Measurements from ENCODE around the gene MPPED2. TPM values are rescaled to one million over a fixed set of nuclear protein-coding genes. Genes with fewer than 3 reads are reported as not detected.

The MPPED2 gene
- total and polyA plus RNA-seq, 2 experiments from 2014 or later = 7.0 to 7.6 TPM

- no peak overlapping the region for H2AFZ ChIP-seq
- H4K20me1 ChIP-seq (ENCODE audit: insufficient read depth, poor library complexity, severe bottlenecking) = no peaks in the 10 kb centered on the region
- H3K9me2 ChIP-seq (replicated peaks; ENCODE audit: insufficient read depth) = no peaks in the 10 kb centered on the region
- no peaks in the 10 kb centered on the region for H3K27me3 ChIP-seq
- no peaks in the 10 kb centered on the region for H3K9me3 ChIP-seq (ENCODE audit: low read depth)
- WGBS (ENCODE audit: low lambda C conversion rate, missing lambda C conversion rate) = 100% methylated on average over 3 of the region's 3 CpGs
- peaks cover 10% of the 10 kb centered on the region for H3K4me1 ChIP-seq (ENCODE audit: insufficient read depth)
- no peak for TF ChIP-seq CTCF (IDR thresholded peaks at IDR 0.05; ENCODE audit: poor library complexity)
- no peak for TF ChIP-seq EZH2 (IDR thresholded peaks at IDR 0.05; ENCODE audit: borderline replicate concordance)
- TF ChIP-seq EZH2phosphoT487 (IDR thresholded peaks at IDR 0.05; ENCODE audit: low read depth, severe bottlenecking, unreplicated experiment) = no peak
- DNase-seq (ENCODE audit: low spot score) = no peak
- H3K4me2 ChIP-seq = no peak overlapping the region
- no peak overlapping the region for H3K27ac ChIP-seq
- no peaks in the 10 kb centered on the region for H3K79me2 ChIP-seq
- H3K36me3 ChIP-seq (replicated peaks; ENCODE audit: insufficient read depth, low read depth) = no peaks in the 10 kb centered on the region
- no peak overlapping the region for H3K4me3 ChIP-seq
Measured at GRCh38 chr11:30458541-30458940, 127.6 kb downstream of the MPPED2 start.

GRCh38 chr11:30457087-30457486 is 129.1 kb downstream of the MPPED2 start:
- Histone ChIP-seq H3K9me3 (ENCODE audit: low read depth) (no peaks in the 10 kb centered on the region), H3K4me2 (no peak overlapping the region), H3K9me2 (replicated peaks; ENCODE audit: insufficient read depth) (no peaks in the 10 kb centered on the region), H3K36me3 (replicated peaks; ENCODE audit: insufficient read depth, low read depth) (no peaks in the 10 kb centered on the region), H3K4me1 (ENCODE audit: insufficient read depth) (peaks cover 10% of the 10 kb centered on the region), H3K27ac (no peak overlapping the region), H3K27me3 (no peaks in the 10 kb centered on the region), H4K20me1 (ENCODE audit: insufficient read depth, poor library complexity, severe bottlenecking) (no peaks in the 10 kb centered on the region), H2AFZ (no peak overlapping the region), H3K79me2 (no peaks in the 10 kb centered on the region), H3K4me3 (no peak overlapping the region)
- no peak for DNase-seq (ENCODE audit: low spot score)
- TF ChIP-seq EZH2phosphoT487 (IDR thresholded peaks at IDR 0.05; ENCODE audit: low read depth, severe bottlenecking, unreplicated experiment) (no peak), EZH2 (IDR thresholded peaks at IDR 0.05; ENCODE audit: borderline replicate concordance) (no peak), CTCF (IDR thresholded peaks at IDR 0.05; ENCODE audit: poor library complexity) (no peak)
- 96% methylated on average over 3 of the region's 3 CpGs for WGBS (ENCODE audit: low lambda C conversion rate, missing lambda C conversion rate)

GRCh38 chr11:30455025-30455424 is 131.1 kb downstream of the MPPED2 start:
- H3K36me3 ChIP-seq (replicated peaks; ENCODE audit: insufficient read depth, low read depth) = no peaks in the 10 kb centered on the region
- TF ChIP-seq EZH2phosphoT487 (IDR thresholded peaks at IDR 0.05; ENCODE audit: low read depth, severe bottlenecking, unreplicated experiment) = no peak
- no peak for TF ChIP-seq EZH2 (IDR thresholded peaks at IDR 0.05; ENCODE audit: borderline replicate concordance)
- TF ChIP-seq CTCF (IDR thresholded peaks at IDR 0.05; ENCODE audit: poor library complexity) = no peak
- no peak for DNase-seq (ENCODE audit: low spot score)

GRCh38 chr11:30454541-30454940 is 131.6 kb downstream of the MPPED2 start:
- H3K9me2 ChIP-seq (replicated peaks; ENCODE audit: insufficient read depth) = no peaks in the 10 kb centered on the region
- H4K20me1 ChIP-seq (ENCODE audit: insufficient read depth, poor library complexity, severe bottlenecking) = no peaks in the 10 kb centered on the region
- WGBS (ENCODE audit: low lambda C conversion rate, missing lambda C conversion rate) = 80% methylated on average over 2 of the region's 2 CpGs
- TF ChIP-seq EZH2phosphoT487 (IDR thresholded peaks at IDR 0.05; ENCODE audit: low read depth, severe bottlenecking, unreplicated experiment) = no peak
- no peak for TF ChIP-seq CTCF (IDR thresholded peaks at IDR 0.05; ENCODE audit: poor library complexity)
- no peak for TF ChIP-seq EZH2 (IDR thresholded peaks at IDR 0.05; ENCODE audit: borderline replicate concordance)
- peaks cover 10% of the 10 kb centered on the region for H3K4me1 ChIP-seq (ENCODE audit: insufficient read depth)
- H3K9me3 ChIP-seq (ENCODE audit: low read depth) = no peaks in the 10 kb centered on the region
- no peaks in the 10 kb centered on the region for H3K36me3 ChIP-seq (replicated peaks; ENCODE audit: insufficient read depth, low read depth)
- no peaks in the 10 kb centered on the region for H3K79me2 ChIP-seq
- no peak for DNase-seq (ENCODE audit: low spot score)
- no peak overlapping the region for H3K4me2 ChIP-seq
- H3K27ac ChIP-seq = no peak overlapping the region
- no peak overlapping the region for H3K4me3 ChIP-seq
- no peak overlapping the region for H2AFZ ChIP-seq
- H3K27me3 ChIP-seq = no peaks in the 10 kb centered on the region

More at GRCh38 chr11:30455025-30455424, 131.1 kb downstream of the MPPED2 start:
- H3K9me3 ChIP-seq (ENCODE audit: low read depth) = no peaks in the 10 kb centered on the region
- H3K79me2 ChIP-seq = no peaks in the 10 kb centered on the region
- H3K27ac ChIP-seq = no peak overlapping the region
- no peak overlapping the region for H2AFZ ChIP-seq
- 83% methylated on average over 2 of the region's 2 CpGs for WGBS (ENCODE audit: low lambda C conversion rate, missing lambda C conversion rate)
- peaks cover 10% of the 10 kb centered on the region for H3K4me1 ChIP-seq (ENCODE audit: insufficient read depth)
- H4K20me1 ChIP-seq (ENCODE audit: insufficient read depth, poor library complexity, severe bottlenecking) = no peaks in the 10 kb centered on the region
- H3K4me2 ChIP-seq = no peak overlapping the region
- H3K27me3 ChIP-seq = no peaks in the 10 kb centered on the region
- H3K9me2 ChIP-seq (replicated peaks; ENCODE audit: insufficient read depth) = no peaks in the 10 kb centered on the region
- H3K4me3 ChIP-seq = no peak overlapping the region

Measured in hepatocyte (in vitro differentiated cells).